GM23248 (cell line): Measurements from ENCODE around the gene P3R3URF. TPM values are rescaled to one million over a fixed set of nuclear protein-coding genes. Genes with fewer than 3 reads are reported as not detected.

ENCODE experiments used
- DNase-seq: peaks from one replicate; pipeline ENCODE4 v3.0.0-alpha.2; 2015
- H2AFZ ChIP-seq: fragments of 200-600 bp; sonication (generic); 2 replicates; pipeline ENCODE4 v1.6.1; 2016; ENCODE audit warnings: antibody characterized with exemption
- H3F3A ChIP-seq: fragments of 200-600 bp; sonication (generic); 2 replicates; pipeline ENCODE4 v1.6.1; 2016; ENCODE audit warnings: mild to moderate bottlenecking, antibody characterized with exemption, mixed run types; ENCODE audit not compliant: insufficient read depth
- H3K27ac ChIP-seq: fragments of 200-600 bp; sonication (generic); 2 replicates; pipeline ENCODE4 v1.5.1; 2016; ENCODE audit warnings: mild to moderate bottlenecking
- H3K27me3 ChIP-seq: fragments of 200-600 bp; sonication (generic); replicated peaks from 2 replicates; pipeline ENCODE4 v1.6.1; 2016; ENCODE audit warnings: mild to moderate bottlenecking; ENCODE audit not compliant: insufficient read depth
- H3K36me3 ChIP-seq: fragments of 200-600 bp; sonication (generic); 2 replicates; pipeline ENCODE4 v1.6.1; 2016; ENCODE audit warnings: low read depth, mild to moderate bottlenecking
- H3K4me1 ChIP-seq: fragments of 200-600 bp; sonication (generic); 2 replicates; pipeline ENCODE4 v1.6.1; 2016; ENCODE audit warnings: mild to moderate bottlenecking; ENCODE audit not compliant: insufficient read depth
- H3K4me2 ChIP-seq: fragments of 200-600 bp; sonication (generic); one replicate; pipeline ENCODE4 v1.6.1; 2016; ENCODE audit warnings: mild to moderate bottlenecking; ENCODE audit not compliant: unreplicated experiment
- H3K4me3 ChIP-seq: fragments of 200-600 bp; sonication (generic); 2 replicates; pipeline ENCODE4 v1.5.1; 2016; ENCODE audit warnings: mild to moderate bottlenecking
- H3K79me2 ChIP-seq: fragments of 200-600 bp; sonication (generic); 2 replicates; pipeline ENCODE4 v1.6.1; 2016; ENCODE audit warnings: mild to moderate bottlenecking; ENCODE audit not compliant: insufficient read depth
- H3K9ac ChIP-seq: fragments of 200-600 bp; sonication (generic); 2 replicates; pipeline ENCODE4 v1.6.1; 2016; ENCODE audit warnings: mild to moderate bottlenecking
- H3K9me2 ChIP-seq: fragments of 200-600 bp; sonication (generic); 2 replicates; pipeline ENCODE4 v1.6.1; 2016; ENCODE audit warnings: mixed run types, mild to moderate bottlenecking, moderate library complexity; ENCODE audit not compliant: insufficient read depth
- H3K9me3 ChIP-seq: fragments of 200-600 bp; sonication (generic); one replicate; pipeline ENCODE4 v1.6.1; 2017; ENCODE audit warnings: low read depth
- H4K20me1 ChIP-seq: fragments of 200-600 bp; sonication (generic); 2 replicates; pipeline ENCODE4 v1.6.0; 2016; ENCODE audit not compliant: insufficient read depth
- EZH2 ChIP-seq: fragments of 200-600 bp; sonication (generic); IDR thresholded peaks from 2 replicates; pipeline ENCODE4 v1.6.1; 2018; ENCODE audit warnings: antibody characterized with exemption, mild to moderate bottlenecking; ENCODE audit not compliant: insufficient read depth, poor library complexity, severe bottlenecking
- EZH2phosphoT487 ChIP-seq: fragments of 200-600 bp; sonication (generic); IDR thresholded peaks from 2 replicates; pipeline ENCODE4 v1.6.1; 2018; ENCODE audit warnings: antibody characterized with exemption, moderate library complexity, mild to moderate bottlenecking, low read depth; ENCODE audit not compliant: insufficient read depth
- WGBS, 2 experiments: methylation state at CpG; one replicate each; pipeline ENCODE4 v1.1.6; 2015 to 2017; ENCODE audit warnings: low lambda C conversion rate in 2 of 2, low coverage in 1 of 2; ENCODE audit errors: missing lambda C conversion rate in 2 of 2; 5-methylcytosine and 5-hydroxymethylcytosine counted together
- in situ Hi-C: fragments of 300-500 bp; cut with MboI; formaldehyde crosslinking; loops from 2 replicates; pipeline ENCODE4 v1.15.0; 2020
- polyA plus RNA-seq: library from polyadenylated mRNA; unstranded; fragments of >200 nt; fragmentation: Nextera tagmentation; extraction: Ambion mirVana; gene quantifications from 2 replicates; pipeline ENCODE4 v1.2.1, GENCODE V29; 2016
- total RNA-seq: library from RNA; depleted of rRNA; stranded (reverse); fragments of >200 nt; shearing (Covaris generic); gene quantifications from 2 replicates; pipeline ENCODE4 v1.2.3, GENCODE V29; 2014

Gene P3R3URF
- total and polyA plus RNA-seq, 2 experiments from 2014 or later = not detected

GRCh38 chr1:46168477-46168876, 7.8 kb downstream of the P3R3URF start:
- Histone ChIP-seq H3K4me2 (no peak overlapping the region), H3K27me3 (peaks cover 4% of the 10 kb centered on the region), H3K9me3 (no peaks in the 10 kb centered on the region), H3K9ac (no peak overlapping the region), H3K79me2 (no peaks in the 10 kb centered on the region), H3K27ac (no peak overlapping the region), H3K4me3 (no peak overlapping the region), H4K20me1 (no peaks in the 10 kb centered on the region), H3F3A (no peaks in the 10 kb centered on the region), H3K9me2 (no peaks in the 10 kb centered on the region), H2AFZ (no peak overlapping the region), H3K36me3 (no peaks in the 10 kb centered on the region), H3K4me1 (peaks cover 2% of the 10 kb centered on the region; the same call in 1 of the 2 replicates)
- in situ Hi-C loops = no loop called here
- 43 to 60% methylated on average over 1 of the region's 1 CpG for WGBS, 2 experiments
- TF ChIP-seq EZH2 (no peak), EZH2phosphoT487 (no peak)
- no peak for DNase-seq

GRCh38 chr1:46166521-46167462, 9.5 kb downstream of the P3R3URF start:
- in situ Hi-C loops = no loop called here
- Histone ChIP-seq H3K4me2 (peak overlapping the region; percentile 85), H3K27me3 (peaks cover 4% of the 10 kb centered on the region), H3K4me3 (peak overlapping the region; percentile 67), H3K9me3 (no peaks in the 10 kb centered on the region), H2AFZ (peak overlapping the region; percentile 86), H3K79me2 (no peaks in the 10 kb centered on the region), H3K27ac (no peak overlapping the region), H3K36me3 (no peaks in the 10 kb centered on the region), H3F3A (no peaks in the 10 kb centered on the region), H3K9me2 (no peaks in the 10 kb centered on the region), H3K4me1 (no peaks in the 10 kb centered on the region; the same call in 1 of the 2 replicates), H4K20me1 (no peaks in the 10 kb centered on the region), H3K9ac (0 out of 2 replicates have a peak overlapping the region, but pooled peaks have one; percentile 35)
- 23 to 24% methylated on average over 45 to 47 of the region's 47 CpGs for WGBS, 2 experiments
- peak; percentile 45 for DNase-seq
- TF ChIP-seq EZH2 = peak; percentile 55
- TF ChIP-seq EZH2phosphoT487 = no peak

DNA sequence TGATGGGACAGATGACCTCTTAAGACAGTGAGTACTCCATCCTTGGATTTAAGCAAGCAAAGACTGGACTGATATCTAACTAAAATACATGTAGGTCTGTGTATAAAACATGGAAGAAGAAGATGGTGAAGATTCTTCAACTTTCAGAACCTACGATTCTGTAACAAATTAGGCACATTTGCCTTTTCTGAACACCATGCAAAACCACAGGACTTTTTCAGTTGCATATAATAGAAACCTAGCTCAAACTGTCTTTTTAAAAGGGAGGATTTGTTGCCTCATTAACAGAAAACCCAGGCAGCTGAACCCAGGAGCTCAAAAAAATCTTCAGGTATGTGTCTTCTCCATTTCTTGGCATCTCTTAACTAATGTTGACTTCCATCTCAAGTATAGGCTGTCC, 16.1 kb downstream of the P3R3URF start:
- in situ Hi-C loops = no loop called here
- H2AFZ ChIP-seq = no peak overlapping the region
- H3K4me1 ChIP-seq = no peaks in the 10 kb centered on the region
- H3K79me2 ChIP-seq = no peaks in the 10 kb centered on the region
- no peak overlapping the region for H3K4me3 ChIP-seq
- H3K27ac ChIP-seq = no peak overlapping the region
- no peaks in the 10 kb centered on the region for H3F3A ChIP-seq
- H3K27me3 ChIP-seq = peaks cover 3% of the 10 kb centered on the region; the same call in 1 of the 2 replicates
- TF ChIP-seq EZH2 = no peak
- no peak for TF ChIP-seq EZH2phosphoT487
- no peaks in the 10 kb centered on the region for H3K9me3 ChIP-seq
- WGBS, 2 experiments = 40 to 46% methylated on average over 1 of the region's 1 CpG
- H4K20me1 ChIP-seq = no peaks in the 10 kb centered on the region
- no peaks in the 10 kb centered on the region for H3K9me2 ChIP-seq
- no peak for DNase-seq
- no peak overlapping the region for H3K9ac ChIP-seq
- H3K4me2 ChIP-seq = no peak overlapping the region
- H3K36me3 ChIP-seq = no peaks in the 10 kb centered on the region

DNA sequence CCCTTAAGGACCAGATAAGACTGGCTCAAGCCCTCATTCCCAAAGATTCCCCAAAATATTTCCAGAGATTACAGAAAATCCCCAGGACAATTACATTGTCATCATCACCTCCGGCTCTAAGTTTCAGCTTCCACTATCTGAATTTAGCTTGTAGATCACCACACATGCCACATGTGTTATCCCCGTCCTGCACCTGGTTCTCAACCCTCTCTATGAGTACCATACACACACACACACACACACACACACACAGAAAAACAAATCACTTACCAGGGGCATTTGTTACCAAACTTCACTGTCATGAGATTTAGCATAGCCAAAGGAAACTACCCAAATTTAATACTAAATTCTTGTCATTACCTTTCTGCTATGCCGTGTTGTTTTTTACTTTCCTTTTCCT, 16.8 kb downstream of the P3R3URF start:
- in situ Hi-C loops = no loop called here
- Histone ChIP-seq H3K27me3 (peaks cover 3% of the 10 kb centered on the region; the same call in 1 of the 2 replicates), H2AFZ (no peak overlapping the region), H4K20me1 (no peaks in the 10 kb centered on the region), H3F3A (no peaks in the 10 kb centered on the region), H3K4me2 (no peak overlapping the region), H3K36me3 (no peaks in the 10 kb centered on the region), H3K9me2 (no peaks in the 10 kb centered on the region), H3K9me3 (no peaks in the 10 kb centered on the region), H3K79me2 (no peaks in the 10 kb centered on the region), H3K27ac (no peak overlapping the region), H3K4me1 (no peaks in the 10 kb centered on the region), H3K9ac (no peak overlapping the region), H3K4me3 (no peak overlapping the region)
- no peak for DNase-seq
- TF ChIP-seq EZH2 (no peak), EZH2phosphoT487 (no peak)
- 54 to 57% methylated on average over 3 of the region's 3 CpGs for WGBS, 2 experiments
